GM18909 (cell line): Measurements from ENCODE around the gene CES2.
"Not testable (repeated sequence)": the region's sequence is repeated elsewhere in the genome, so short reads cannot be mapped to it uniquely, and the experiment has no call there.

Experiments
- ATAC-seq: cut with Tn5 transposase; IDR thresholded peaks from one replicate; pipeline ENCODE4 v1.9.1; 2021; ENCODE audit warnings: mild to moderate bottlenecking; ENCODE audit not compliant: unreplicated experiment, poor library complexity

CES2 gene

GRCh38 chr16:66950971-66951790 is 15.9 kb downstream of the CES2 start:
- ATAC-seq: no peak

DNA sequence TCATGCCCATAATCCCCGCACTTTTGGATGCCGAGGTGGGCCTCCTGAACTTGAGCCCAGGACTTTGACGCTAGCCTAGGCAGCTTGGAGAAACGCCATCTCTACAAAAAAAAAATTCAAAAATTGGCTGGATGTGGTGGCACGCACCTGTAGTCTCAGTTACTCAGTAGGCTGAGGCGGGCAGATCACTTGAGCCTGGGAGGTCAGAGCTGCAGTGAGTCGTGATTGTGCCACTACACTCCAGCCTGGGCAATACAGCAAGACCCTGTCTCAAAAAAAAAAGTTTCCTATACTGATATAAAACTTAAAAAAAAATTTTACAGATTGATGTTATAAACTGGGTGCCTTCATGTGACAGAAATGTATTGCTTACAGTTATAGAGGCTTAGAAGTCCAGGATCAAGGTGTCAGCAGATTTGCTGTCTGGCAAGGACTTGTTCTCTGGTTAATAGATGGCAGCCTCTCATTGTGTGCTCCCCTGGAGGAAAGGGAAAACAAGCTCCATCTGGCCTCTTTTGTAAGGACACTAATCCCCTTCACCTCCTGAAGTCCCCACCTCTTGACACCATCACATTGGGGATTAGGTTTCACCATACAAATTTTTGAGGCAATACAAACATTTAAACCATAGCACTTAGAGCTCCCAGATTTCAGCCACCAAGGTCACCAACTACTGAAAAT is 17.3 kb downstream of the CES2 start:
- no peak for ATAC-seq

- ATAC-seq: no peak
Observed at GRCh38 chr16:66953462-66954096, 18.3 kb downstream of the CES2 start.

DNA sequence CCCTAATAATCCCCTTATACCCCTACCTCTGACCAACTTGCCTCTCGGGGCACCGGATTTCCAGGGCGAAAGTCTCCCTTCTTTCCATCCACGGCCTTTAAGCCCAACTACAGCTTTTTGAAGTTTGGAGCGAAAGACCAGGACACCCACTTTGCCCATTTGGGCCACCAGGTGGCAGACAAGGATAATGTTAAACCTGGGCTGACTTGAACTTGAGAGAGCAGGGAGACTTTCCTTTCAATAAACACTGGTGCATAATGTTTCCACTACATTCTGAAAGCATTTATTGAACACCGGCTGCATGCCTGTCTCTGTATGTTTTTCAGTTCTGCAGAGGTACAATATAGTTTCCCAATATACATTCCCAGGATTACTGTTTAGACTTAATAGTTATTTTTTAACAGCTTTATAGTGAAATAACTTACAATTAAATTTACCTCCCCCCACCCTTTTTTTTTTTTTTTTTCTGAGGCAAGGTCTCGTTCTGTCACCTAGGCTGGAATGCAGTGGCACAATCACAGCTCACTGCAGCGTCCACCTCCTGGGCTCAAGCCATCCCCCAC is 18.9 kb downstream of the CES2 start:
- ATAC-seq: peak; percentile 50

DNA sequence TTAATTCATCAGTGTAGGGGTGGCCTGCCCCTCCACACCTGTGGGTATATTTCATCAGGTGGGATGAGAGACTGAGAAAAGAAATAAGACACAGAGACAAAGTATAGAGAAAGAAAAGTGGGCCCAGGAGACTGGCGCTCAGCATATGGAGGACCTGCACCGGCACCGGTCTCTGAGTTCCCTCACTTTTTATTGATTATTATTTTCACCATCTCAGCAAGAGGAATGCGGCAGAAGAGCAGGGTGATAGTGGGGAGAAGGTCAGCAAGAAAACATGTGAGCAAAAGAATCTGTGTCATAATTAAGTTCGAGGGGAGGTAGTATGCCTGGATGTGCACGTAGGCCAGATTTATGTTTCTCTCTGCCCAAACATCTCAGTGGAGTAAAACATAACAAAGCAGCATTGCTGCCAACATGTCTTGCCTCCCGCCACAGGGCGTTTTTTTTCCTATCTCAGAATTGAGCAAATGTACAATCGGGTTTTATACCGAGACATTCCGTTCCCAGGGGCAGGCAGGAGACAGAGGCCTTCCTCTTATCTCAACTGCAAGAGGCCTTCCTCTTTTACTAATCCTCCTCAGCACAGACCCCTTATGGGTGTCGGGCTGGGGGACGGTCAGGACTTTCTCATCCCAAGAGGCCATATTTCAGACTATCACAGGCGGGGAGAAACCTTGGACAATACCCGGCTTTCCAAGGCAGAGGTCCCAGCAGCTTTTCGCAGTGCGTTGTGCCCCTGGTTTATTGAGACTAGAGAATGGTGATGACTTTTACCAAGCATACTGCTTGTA is 20.2 kb downstream of the CES2 start:
- not testable (repeated sequence) for ATAC-seq

DNA sequence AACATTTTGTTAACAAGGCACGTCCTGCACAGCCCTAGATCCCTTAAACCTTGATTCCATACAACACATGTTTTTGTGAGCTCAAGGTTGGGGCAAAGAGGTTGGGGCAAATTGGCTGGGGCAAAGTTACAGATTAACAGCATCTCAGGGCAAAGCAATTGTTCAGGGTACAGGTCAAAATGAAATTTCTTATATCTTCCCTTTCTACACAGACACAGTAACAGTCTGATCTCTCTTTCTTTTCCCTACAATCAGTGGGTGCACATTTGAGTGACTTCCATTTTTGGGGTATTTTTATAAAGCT is 20.8 kb downstream of the CES2 start:
- ATAC-seq: not testable (repeated sequence)

DNA sequence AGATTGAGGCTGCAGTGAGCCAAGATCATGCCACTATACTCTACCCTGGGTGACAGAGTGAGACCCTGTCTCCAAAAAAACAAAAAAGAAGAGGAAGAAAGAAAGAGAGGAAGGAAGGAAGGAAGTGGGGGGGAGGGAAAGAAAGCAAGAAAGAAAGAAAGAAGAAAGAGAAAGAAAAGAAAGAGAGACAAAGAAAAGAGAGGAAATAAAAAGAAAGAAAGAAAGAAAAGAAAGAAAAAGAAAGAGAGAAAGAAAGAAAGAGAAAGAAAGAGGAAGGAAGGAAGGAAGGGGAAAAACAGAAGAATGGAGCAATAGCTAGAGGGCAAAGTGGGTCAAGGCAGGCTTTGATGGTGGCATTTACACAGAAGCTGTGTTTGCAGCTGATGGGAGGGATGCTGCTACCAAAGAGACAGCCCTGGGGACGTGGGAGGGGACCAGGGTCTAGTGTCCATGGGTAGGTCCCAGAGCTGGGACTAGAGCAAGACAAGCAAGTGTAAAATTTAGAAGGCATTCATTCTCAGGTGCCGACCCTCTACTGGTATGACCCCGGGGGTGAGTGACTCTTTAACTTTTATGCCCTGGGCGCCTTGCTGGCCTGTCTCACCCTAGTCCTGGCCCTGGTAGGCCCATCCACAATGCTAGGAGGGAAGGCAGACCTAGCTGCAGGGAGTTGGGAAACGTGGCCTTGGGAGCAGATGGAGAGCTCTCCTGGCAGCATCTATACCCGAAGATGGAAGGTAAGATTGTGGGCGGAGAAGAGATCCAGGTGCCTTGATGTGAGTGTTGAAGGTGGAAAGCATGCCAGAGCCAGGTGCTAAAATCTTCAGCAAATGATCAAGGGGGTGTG is 23.8 kb downstream of the CES2 start:
- no peak for ATAC-seq

- no peak for ATAC-seq
Observed at GRCh38 chr16:66959704-66960161, 24.4 kb downstream of the CES2 start.

- ATAC-seq: no peak
Observed at GRCh38 chr16:66960270-66960669, 25.0 kb downstream of the CES2 start.

DNA sequence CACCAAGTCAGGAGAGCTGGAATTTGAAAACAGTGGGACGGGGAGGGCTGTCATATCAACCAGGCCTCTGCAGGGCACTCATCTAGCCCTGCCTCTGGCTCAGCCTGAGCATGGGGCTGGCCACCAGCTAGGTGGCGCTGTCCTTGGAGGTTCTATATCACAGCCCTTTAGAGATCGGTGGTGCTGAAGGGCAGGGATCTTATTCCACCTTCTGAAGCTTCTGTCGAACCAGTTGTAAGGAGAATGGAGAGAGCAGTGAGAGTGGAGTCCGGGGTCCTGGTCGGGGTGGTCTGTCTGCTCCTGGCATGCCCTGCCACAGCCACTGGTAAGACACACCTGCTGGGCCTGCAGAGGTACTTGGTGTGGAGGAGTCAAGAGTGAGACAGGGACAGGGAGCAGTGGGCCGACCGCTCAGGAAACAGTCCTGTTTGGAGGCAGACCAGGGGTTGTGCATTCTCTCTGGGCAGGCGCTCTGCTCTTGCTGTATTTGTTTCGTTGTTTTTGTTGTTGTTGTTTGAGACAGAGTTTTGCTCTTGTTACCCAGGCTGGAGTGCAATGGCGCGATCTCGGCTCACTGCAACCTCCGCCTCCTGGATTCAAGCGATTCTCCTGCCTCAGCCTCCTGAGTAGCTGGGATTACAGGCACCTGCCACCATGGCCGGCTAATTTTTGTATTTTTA is 25.9 kb downstream of the CES2 start, which contains the start of gene CES3:
TSS of gene CES3 (plus strand) at position 202 of the 680 bp plus-strand sequence. CDS start at position 244, 42 bp downstream.
- peak; percentile 72 for ATAC-seq

DNA sequence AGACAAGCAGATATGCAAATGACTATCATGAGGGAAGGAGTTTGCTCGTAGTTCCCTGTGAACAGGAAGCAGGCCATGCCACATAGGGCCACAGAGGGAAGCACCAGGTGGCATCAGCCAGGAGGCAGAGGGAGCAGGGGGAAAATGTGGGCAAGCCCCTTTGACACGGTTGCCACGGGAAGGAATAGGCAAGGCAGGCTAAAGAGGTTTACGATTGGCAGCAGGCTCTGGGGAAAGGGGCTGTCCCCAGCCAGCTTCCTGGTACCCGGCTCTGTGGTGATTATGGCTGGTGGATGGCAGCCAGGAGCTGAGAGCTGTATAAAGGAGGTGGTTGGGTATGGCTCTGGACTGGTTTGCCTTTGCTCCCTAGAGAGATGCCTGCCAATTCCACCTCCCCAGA is 26.6 kb downstream of the CES2 start:
- no peak for ATAC-seq

DNA sequence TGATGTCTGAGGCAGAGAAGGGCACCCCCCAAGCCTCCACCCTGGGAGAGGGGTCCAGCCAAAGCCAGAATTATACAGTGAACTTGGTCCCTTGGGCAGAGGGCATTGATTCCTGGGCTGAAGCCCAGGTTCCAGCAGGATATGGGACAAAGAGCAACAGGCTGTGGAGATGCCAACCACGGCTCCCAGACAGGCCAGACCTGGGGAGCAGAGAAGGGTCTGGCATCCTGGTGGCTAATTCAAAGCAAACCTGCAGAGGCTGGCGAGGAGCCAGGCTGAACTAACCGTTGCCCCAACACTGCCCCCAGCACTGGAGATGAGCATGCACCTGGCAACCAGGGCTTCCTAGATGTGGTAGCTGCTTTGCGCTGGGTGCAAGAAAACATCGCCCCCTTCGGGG is 28.7 kb downstream of the CES2 start:
- ATAC-seq: no peak

GRCh38 chr16:66968847-66969246 is 33.5 kb downstream of the CES2 start:
- ATAC-seq: no peak

DNA sequence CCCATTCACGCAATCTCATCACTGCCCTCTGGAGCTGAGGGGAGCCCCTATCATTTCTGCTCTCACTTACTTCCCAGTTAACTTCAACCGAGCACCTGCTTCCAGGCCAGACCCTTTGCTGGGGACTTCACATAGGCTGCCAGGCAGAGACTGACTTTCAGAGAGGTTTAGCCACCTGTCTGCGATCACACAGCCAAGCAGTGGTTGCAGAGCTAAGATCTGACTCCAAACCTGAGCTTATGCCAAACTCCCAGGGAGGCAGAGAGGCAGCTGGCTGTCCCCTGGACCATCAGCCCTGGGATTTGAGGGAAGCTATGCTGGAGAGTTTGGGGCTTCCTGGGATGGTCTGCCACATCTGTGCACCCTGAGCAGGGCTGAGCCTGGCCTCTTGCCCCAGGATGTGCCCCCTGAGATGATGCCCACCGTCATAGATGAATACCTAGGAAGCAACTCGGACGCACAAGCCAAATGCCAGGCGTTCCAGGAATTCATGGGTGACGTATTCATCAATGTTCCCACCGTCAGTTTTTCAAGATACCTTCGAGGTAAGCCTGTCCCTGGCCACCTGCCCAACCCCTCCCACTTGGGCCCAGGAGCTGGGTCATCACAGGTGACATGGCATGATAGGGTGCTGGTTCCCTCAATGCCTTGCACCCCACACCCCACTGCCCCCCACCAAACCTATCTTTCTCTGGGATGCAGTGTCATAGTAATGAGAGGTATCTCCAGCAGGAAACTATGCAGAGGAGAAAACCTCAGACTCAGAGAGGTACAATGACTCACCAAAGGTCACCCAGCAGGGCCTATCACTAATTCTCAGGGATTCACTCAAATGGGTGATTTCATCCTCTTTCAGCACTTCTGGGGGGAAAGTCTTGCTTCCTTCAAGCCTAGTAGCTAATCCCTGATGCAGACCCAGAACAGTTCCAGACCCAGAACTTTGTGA is 35.7 kb downstream of the CES2 start:
- no peak for ATAC-seq

- ATAC-seq: no peak
Observed at GRCh38 chr16:66972983-66973382, 37.7 kb downstream of the CES2 start.

- ATAC-seq: no peak
Observed at GRCh38 chr16:66973716-66974115, 38.4 kb downstream of the CES2 start.

DNA sequence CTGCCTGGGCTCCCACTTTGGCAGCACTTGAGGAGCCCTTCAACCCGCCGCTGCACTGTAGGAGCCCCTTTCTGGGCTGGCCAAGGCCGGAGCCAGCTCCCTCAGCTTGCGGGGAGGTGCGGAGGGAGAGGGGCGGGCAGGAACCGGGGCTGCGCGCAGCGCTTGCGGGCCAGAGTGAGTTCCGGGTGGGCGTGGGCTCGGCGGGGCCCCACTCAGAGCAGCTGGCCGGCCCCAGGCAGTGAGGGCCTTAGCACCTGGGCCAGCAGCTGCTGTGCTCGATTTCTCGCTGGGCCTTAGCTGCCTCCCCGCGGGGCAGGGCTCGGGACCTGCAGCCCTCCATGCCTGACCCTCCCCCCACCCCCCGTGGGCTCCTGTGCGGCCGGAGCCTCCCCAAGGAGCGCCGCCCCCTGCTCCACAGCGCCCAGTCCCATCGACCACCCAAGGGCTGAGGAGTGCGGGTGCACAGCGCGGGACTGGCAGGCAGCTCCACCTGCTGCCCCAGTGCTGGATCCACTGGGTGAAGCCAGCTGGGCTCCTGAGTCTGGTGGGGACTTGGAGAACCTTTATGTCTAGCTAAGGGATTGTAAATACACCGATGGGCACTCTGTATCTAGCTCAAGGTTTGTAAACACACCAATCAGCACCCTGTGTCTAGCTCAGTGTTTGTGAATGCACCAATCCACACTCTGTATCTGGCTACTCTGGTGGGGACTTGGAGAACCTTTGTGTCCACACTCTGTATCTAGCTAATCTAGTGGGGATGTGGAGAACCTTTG is 39.0 kb downstream of the CES2 start:
- ATAC-seq: not testable (repeated sequence)
